ENCODE data around the gene SCGB2B2.

The SCGB2B2 gene

DNA sequence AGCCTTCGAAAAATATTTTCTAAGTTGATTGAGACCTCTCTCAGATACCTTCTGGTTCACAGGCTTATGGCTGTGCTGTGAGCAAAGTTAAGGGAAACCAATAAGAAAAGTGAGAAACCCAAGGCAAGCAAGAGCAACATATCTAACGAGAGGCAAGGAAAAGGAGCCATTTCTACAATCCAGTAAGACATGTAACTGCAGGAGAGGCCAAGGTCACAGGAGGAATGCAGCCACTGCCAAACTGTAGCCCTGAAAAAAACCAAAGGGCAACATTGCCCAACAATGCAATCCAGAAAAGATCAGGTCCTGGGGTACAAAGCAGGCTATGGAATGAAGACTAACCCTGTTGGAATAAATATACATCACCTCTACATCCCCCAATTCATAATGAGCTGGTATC is 21.3 kb downstream of the SCGB2B2 start:
- Histone ChIP-seq H3K36me3 (ENCODE audit: control insufficient read depth, insufficient read depth, low read length) (no peaks in the 10 kb centered on the region), H3K4me3 (replicated peaks; ENCODE audit: low read depth, low read length) (no peak overlapping the region), H3K27me3 (replicated peaks; ENCODE audit: control insufficient read depth, insufficient read depth, low read length) (no peaks in the 10 kb centered on the region)
- no peak for DNase-seq (ENCODE audit: extremely low read depth, insufficient read length)
- TF ChIP-seq, protein P1, sequence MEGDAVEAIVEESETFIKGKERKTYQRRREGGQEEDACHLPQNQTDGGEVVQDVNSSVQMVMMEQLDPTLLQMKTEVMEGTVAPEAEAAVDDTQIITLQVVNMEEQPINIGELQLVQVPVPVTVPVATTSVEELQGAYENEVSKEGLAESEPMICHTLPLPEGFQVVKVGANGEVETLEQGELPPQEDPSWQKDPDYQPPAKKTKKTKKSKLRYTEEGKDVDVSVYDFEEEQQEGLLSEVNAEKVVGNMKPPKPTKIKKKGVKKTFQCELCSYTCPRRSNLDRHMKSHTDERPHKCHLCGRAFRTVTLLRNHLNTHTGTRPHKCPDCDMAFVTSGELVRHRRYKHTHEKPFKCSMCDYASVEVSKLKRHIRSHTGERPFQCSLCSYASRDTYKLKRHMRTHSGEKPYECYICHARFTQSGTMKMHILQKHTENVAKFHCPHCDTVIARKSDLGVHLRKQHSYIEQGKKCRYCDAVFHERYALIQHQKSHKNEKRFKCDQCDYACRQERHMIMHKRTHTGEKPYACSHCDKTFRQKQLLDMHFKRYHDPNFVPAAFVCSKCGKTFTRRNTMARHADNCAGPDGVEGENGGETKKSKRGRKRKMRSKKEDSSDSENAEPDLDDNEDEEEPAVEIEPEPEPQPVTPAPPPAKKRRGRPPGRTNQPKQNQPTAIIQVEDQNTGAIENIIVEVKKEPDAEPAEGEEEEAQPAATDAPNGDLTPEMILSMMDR (IDR thresholded peaks at IDR 0.05; ENCODE audit: insufficient read depth, low read length, poor library complexity, severe bottlenecking), result no peak

DNA sequence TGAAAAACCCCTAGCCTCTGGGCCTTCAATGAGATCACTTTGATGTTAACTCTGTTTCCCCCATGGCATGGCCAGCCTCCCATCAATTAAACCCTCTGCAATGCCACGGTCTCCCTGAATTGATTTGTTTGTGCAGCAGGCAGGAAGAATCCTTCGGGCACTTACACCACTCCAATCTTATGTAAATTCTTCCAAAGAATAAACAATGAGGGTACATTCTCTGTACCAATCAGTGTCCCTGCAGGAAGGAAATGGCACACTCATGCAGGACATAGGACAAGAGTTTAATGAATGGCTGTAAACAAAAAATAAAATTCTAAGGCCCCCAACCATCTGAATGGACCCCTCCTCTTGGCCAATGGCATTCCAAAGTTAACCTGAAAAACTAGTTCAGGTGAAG is 22.2 kb downstream of the SCGB2B2 start:
- no peaks in the 10 kb centered on the region for H3K27me3 ChIP-seq (replicated peaks; ENCODE audit: control insufficient read depth, insufficient read depth, low read length)
- TF ChIP-seq, protein P1 (IDR thresholded peaks at IDR 0.05; ENCODE audit: insufficient read depth, low read length, poor library complexity, severe bottlenecking), result no peak
- H3K4me3 ChIP-seq (replicated peaks; ENCODE audit: low read depth, low read length), result no peak overlapping the region
- DNase-seq (ENCODE audit: extremely low read depth, insufficient read length), result no peak
- H3K36me3 ChIP-seq (ENCODE audit: control insufficient read depth, insufficient read depth, low read length), result no peaks in the 10 kb centered on the region

DNA sequence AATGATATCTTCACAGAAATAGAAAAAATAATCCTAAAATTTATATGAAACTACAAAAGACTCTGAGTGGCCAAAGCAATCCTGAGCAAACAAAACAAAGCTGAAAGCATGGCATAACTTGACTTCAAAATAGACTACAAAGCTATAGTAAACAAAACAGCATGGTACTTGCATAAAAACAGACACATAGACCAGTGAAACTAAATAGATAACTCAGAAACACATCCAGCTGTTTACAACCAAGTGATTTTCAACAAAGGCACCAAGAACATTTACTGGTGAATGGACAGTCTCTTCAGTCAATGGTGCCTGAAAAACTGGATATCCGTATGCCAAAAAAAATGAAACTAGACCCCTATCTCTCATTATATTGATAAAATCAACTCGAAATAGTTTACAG is 25.2 kb downstream of the SCGB2B2 start:
- TF ChIP-seq, protein P1 (IDR thresholded peaks at IDR 0.05; ENCODE audit: insufficient read depth, low read length, poor library complexity, severe bottlenecking), result no peak
- Histone ChIP-seq H3K27me3 (replicated peaks; ENCODE audit: control insufficient read depth, insufficient read depth, low read length) (no peaks in the 10 kb centered on the region), H3K36me3 (ENCODE audit: control insufficient read depth, insufficient read depth, low read length) (no peaks in the 10 kb centered on the region), H3K4me3 (replicated peaks; ENCODE audit: low read depth, low read length) (no peak overlapping the region)
- DNase-seq (ENCODE audit: extremely low read depth, insufficient read length), result no peak

DNA sequence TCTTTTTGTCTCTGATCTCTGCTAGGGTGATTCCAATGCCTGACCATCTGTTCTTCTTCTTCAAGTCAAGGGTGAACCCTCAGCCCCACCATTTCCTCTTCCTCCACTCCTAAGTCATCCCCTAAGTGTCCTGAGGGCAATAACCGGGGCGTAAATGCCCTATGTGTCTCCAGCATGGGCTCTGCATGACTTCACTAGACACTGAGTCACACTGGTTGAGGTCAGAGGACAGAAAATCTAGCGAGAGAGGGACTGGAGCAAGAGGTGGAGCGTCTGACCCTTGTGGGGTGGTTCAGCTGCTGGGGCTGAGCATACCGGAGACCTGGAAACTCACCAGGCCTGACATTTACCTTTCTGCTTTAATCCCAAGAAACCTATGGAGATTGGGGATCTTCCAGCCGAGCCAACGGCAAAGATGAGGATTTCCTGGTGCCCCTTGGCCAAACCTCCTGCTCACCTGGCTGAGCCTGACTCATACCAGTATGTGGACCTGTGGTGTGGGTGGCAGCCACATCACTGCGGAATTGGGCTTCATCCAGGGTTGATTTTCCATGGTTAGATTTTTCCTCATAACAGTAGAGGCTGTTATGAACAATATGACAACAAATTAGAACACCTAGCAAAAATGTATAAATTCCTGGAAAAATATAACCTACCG is 26.9 kb downstream of the SCGB2B2 start:
- Histone ChIP-seq H3K36me3 (ENCODE audit: control insufficient read depth, insufficient read depth, low read length) (no peaks in the 10 kb centered on the region), H3K4me3 (replicated peaks; ENCODE audit: low read depth, low read length) (no peak overlapping the region), H3K27me3 (replicated peaks; ENCODE audit: control insufficient read depth, insufficient read depth, low read length) (no peaks in the 10 kb centered on the region)
- DNase-seq (ENCODE audit: extremely low read depth, insufficient read length), result no peak
- TF ChIP-seq, protein P1 (IDR thresholded peaks at IDR 0.05; ENCODE audit: insufficient read depth, low read length, poor library complexity, severe bottlenecking), result no peak

DNA sequence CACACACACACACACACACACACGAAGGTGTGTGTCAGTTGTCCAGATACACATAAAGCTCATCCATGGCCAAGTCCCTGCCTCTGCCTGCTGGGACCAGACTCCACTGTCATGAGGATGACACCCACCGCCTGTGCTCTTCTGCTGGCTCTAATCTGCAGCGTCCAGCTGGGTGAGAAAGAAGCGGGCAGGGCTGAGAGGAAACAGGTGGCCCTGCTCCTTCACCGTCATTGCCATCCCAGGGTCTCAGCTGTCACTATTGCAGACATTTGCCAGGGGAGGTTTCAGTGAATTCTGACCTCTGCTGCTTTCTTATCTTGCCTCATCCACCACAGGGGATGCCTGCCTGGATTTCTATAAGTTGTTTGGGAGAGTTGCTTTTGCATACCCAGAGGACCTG is 31.4 kb downstream of the SCGB2B2 start:
- Histone ChIP-seq H3K36me3 (ENCODE audit: control insufficient read depth, insufficient read depth, low read length) (no peaks in the 10 kb centered on the region), H3K27me3 (replicated peaks; ENCODE audit: control insufficient read depth, insufficient read depth, low read length) (no peaks in the 10 kb centered on the region), H3K4me3 (replicated peaks; ENCODE audit: low read depth, low read length) (no peak overlapping the region)
- DNase-seq (ENCODE audit: extremely low read depth, insufficient read length), result no peak
- TF ChIP-seq, protein P1 (IDR thresholded peaks at IDR 0.05; ENCODE audit: insufficient read depth, low read length, poor library complexity, severe bottlenecking), result no peak

DNA sequence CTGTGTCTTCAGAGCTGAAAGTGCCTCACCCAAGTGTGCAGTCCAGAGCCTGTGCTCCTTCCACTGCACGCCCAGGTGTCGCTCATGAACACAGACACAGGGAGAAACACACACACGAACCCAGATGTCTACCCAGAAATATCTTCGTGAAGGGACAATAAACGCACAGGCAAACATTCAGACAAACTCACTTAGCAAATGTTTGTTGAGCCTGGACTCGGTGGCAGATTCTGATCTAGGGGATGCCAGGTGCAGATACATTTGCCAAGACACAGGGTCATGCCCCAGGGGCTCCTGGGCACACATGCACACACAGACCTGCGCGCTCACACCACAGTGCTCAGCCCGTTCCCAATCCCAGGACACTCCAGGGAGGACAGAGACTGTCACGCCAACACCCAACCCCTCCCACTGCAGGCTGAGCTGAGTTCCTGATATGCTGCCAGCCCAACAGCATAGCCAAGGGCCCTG is 31.9 kb downstream of the SCGB2B2 start:
- no peak for DNase-seq (ENCODE audit: extremely low read depth, insufficient read length)
- TF ChIP-seq, protein P1 (IDR thresholded peaks at IDR 0.05; ENCODE audit: insufficient read depth, low read length, poor library complexity, severe bottlenecking), result no peak
- no peaks in the 10 kb centered on the region for H3K36me3 ChIP-seq (ENCODE audit: control insufficient read depth, insufficient read depth, low read length)
- no peak overlapping the region for H3K4me3 ChIP-seq (replicated peaks; ENCODE audit: low read depth, low read length)
- no peaks in the 10 kb centered on the region for H3K27me3 ChIP-seq (replicated peaks; ENCODE audit: control insufficient read depth, insufficient read depth, low read length)

All from GM06990 (cell line).